HG03354 (cell line): ENCODE data around the gene FARS2.

Source experiments
- ATAC-seq: cut with Tn5 transposase; IDR thresholded peaks from one replicate; pipeline ENCODE4 v1.9.1; 2021; ENCODE audit warnings: mild to moderate bottlenecking; ENCODE audit not compliant: unreplicated experiment, poor library complexity, severe bottlenecking

The FARS2 gene

DNA sequence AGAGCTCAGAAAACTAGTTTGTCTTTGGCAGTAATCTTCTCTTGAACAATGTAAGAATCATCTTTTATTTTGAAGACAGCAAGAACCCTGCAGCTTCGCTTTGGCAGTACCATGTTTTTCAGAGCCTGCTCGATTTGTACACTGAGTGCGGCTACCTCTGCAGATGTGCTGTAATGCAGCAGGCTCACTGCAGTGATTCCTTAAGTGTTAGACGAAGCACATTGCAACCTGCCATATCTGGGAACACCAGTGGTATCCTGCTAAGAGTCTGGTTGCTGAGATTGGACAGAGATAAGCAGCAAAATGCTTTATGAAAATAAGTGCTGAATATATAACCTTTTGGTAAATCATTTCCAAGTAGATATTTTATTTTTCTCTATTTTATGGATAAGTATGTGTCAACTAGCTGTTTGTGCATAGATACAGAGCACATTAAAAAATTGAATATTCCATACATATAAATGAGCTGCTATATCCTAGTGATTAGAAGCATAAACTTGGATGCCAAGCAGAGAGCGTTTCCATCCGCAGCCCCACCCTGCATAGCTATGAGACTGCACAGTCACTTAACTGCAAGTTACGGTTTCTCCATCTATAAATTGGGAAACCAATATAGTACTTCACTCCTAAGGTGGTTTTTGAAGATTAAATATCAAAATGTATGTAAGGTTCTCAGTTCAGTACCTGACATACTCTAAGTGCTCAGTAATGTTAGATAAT is 328.3 kb downstream of the FARS2 start:
- no peak for ATAC-seq

DNA sequence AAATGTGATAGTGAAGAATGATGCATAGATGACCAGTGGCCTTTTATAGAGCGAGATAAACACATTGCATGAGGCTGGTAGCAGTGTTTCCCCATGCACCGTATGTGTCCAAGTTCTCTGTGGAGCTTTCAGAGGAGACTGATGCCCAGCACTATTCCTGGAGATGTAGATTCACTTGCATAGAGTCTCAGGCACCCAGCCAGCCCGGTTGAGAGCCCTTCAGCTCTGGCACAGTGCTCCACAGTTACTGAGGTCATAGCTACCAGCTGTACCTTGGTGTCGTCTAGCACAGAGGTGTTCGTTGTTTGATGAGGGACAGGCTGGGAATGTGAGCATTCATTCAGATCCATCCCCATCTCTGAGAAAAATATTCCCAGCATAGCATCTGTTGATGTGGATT is 328.9 kb downstream of the FARS2 start:
- ATAC-seq: no peak

- no peak for ATAC-seq
Measured at GRCh38 chr6:5592886-5593519, 331.7 kb downstream of the FARS2 start.

- ATAC-seq: no peak
Measured at GRCh38 chr6:5595184-5595583, 333.9 kb downstream of the FARS2 start.

GRCh38 chr6:5597413-5597812 is 336.1 kb downstream of the FARS2 start:
- no peak for ATAC-seq

DNA sequence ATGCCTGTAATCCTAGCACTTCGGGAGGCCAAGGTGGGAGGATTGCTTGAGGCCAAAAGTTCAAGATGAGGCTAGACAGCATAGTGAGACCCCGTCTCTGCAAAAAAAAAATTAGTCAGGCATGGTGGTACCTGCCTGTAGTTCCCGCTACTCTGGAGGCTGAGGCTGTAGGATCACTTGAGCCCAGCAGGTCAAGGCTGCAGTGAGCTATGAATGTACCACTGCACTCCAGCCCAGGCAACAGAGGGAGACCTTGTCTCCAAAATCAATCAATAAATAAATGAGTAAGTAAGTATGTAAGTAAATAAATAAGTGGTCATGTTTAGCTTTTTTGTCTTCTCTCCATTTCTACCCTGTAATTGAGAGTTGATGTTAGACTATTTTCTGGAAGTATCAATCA is 336.8 kb downstream of the FARS2 start:
- ATAC-seq: no peak

- ATAC-seq: no peak
Measured at GRCh38 chr6:5599127-5599526, 337.8 kb downstream of the FARS2 start.

DNA sequence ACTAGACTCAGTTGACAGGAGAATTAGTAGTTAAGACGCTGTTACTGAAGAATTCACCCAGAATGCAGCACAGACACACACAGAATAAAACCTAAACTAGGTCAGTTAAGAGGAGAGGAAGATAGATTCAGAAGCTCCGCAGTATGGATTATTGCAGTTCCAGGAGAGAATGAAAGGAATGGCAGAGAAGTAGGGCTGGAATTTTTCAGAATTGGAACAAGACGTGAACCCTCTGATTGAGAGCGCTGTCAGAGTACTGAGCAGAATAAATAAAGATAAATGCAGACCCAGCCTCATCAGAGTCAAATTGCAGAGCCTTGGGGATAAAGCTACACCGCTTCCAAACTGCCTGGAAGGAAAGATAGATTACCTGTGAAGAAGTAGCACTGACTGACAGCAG is 344.6 kb downstream of the FARS2 start:
- no peak for ATAC-seq

DNA sequence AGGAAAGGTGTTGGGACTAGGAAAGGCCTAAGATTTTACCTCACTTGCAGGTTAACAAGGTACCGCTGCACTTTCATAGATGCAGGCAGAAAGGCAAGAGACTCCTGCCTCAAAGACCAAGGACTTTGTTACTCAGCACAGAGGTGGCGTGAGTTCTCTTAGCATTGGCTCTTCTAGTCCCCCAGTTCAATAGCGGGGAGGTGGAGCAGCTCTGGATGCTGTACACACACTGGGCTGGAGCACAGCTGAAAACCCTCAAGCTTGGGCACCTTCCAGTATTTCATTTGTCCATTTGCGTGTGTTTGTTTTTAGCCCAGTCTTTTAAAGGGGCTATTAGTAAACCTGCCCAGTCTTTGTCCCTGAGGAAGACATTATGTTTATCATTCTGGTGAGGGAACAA is 345.2 kb downstream of the FARS2 start:
- ATAC-seq: no peak

- no peak for ATAC-seq
Measured at GRCh38 chr6:5610640-5611039, 349.3 kb downstream of the FARS2 start.

DNA sequence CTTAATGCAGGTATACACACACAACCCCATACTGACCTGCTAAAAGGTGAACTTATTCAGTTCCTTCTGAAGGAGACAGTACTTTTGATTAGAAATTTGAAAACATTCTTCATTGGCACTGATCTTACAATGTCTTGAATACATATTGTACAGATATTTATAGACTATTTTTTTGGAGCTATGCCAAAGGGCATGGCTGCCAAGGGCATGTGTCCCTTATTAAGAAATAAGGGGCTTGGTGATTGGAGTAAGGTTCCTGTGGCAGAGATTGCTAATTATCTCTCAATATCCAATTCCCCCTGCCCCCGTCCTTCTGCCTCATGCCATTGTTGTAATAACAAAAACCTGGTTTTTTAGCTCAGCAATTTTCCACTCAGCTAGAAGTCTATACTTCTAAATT is 355.9 kb downstream of the FARS2 start:
- ATAC-seq: no peak

GRCh38 chr6:5619249-5619648 is 357.9 kb downstream of the FARS2 start:
- peak; percentile 74 for ATAC-seq

DNA sequence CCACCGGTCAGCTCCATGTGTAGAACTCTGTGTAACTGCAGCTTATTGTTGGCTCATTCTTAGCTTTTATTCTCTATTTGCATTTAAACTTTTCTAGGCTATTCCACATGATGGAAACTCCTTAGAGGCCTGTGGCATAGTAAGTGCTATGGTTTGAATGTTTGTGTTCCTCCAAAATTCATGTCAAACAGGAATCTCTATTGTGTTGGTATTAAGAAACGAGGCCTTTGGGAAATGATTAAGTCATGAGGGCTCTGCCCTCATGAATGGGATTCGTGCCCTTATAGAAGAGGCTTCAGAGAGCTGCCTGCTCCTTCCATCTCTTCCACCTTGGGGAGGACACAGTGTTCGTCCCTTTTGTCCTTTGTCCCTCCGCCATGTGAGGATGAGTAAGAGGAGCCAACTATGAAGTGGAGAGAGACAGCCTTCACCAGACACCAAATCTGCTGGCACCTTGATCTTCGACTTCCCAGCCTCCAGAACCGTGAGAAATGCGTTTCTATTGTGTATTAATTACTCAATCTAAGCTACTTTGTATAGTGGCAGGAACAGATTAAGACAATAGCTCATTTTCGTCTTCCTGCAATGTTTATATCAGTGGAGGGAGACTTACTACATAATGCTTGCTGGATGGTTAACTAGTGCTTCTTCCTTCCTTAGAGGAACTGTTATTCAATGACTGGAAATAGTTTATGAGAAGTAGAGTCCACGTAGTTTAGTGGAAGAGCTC is 361.1 kb downstream of the FARS2 start:
- no peak for ATAC-seq

DNA sequence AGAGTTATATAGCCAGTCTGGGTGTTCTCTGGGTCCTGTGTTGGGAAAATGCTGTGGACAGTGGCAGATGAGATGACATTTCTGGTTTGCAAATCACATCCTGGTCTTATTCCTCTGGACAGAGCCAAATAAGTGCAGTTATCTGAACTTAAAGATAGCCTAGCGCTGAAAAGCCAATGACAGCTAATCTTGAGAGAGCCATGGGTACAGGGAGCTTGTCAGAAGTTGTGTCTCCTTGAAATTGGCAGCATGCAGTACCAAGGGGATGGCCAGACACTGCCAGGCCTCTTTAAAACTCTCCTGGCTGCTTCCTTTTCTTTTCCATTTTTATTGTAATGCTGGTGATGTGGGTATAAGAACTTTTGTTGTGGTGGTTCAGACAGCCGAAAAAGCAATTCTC is 362.5 kb downstream of the FARS2 start:
- no peak for ATAC-seq

- no peak for ATAC-seq
Measured at GRCh38 chr6:5624256-5624655, 362.9 kb downstream of the FARS2 start.

DNA sequence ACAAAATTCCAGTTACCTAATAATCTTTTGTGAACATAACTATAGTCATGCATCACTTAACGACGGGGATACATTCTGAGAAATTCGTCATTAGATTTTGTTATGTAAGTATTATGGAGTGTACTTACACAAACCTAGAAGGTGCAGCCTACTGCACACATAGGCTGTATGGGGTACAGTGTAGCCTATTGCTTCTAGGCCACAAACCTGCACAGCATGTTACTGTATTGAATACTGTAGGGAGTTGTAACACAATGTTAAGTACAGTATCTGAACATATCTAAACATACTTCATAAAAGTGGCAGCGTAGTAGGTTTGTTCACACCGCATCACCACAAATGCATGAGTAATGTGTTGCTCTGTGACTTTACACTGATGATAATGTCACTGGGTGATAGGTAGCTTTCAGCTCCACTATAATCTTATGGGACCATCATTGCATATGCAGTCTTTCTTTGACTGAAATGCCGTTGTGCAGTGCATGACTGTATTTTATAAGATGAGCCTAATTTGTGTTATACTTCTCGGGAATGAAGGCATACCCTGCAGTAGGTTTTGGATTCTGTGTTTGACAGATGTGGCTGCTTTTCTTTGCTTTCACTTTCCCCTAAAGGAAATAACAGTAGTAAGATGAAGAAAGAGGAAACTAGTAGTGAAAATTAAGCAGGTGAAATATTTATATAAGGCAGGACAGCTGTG is 365.6 kb downstream of the FARS2 start:
- peak; percentile 88 for ATAC-seq

DNA sequence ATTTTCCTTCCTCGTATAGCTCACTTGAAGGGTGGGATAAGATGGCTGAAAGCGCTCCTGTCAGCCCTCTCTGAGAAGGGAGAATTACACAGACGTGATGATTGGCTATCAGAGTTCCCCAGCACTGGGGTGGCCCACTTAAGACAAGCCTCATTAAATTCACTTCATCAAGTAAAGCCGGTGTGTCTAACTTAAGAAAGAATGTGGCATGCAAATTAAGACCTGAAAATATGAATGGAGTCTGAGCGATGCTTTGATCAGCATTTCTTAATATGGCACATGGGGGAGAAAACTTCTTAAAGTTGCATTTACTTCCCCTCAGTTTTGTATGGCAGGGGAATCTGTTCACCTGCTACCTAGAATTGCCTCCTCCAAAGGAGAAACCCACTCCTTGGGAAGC is 369.3 kb downstream of the FARS2 start:
- no peak for ATAC-seq

DNA sequence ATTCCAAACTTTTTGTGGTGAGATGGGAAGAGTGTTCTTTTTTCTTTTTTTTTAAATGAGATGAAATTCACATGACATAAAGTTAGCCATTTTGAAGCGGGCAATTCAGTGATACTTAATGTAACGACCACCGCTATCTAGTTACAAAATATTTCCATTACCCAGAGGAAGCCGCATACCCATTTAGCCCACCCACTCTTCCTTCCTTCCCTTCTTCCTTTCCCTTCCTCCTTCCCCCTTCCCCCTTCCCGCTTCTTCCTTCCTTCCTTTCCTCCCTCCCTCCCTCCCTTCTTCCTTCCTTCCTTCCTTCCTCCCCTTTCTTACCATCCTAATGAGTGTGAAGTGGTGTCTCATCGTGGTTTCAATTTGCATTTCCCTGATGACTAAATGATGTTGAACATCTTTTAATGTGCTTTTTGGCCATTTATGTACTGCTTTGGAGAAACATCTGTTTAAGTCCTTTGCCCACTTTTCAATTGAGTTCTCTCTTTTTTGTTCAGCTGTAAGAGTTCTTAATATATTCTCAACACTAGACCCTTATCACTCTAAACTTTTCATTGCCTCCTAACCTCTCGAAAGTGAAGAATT is 371.1 kb downstream of the FARS2 start:
- no peak for ATAC-seq

- no peak for ATAC-seq
Measured at GRCh38 chr6:5634525-5634924, 373.2 kb downstream of the FARS2 start.
